ENCODE measurements around the gene FES. TPM values are rescaled to one million over a fixed set of nuclear protein-coding genes. Genes with fewer than 3 reads are reported as not detected.
A peak's percentile ranks its signal among the peaks of the same experiment; 100 is the strongest.

The FES gene
- total and polyA plus RNA-seq, 2 of the 13 experiments (the other 11 are each of a cell fraction or from before 2014, with no cell fraction given): 4.0 to 9.5 TPM

- Histone ChIP-seq H3K27ac (ENCODE audit: extremely low read length, insufficient read depth, low read length) (no peak overlapping the region), H3K4me3 (replicated peaks in 1 of 3; ENCODE audit: insufficient read depth in 1 of 3, low read depth in 2 of 3, low read length in 3 of 3) (no peak overlapping the region), H3K9ac (ENCODE audit: insufficient read depth, low read depth, low read length) (no peak overlapping the region), H3K4me1 (ENCODE audit: insufficient read depth, low read length) (peaks cover 48% of the 10 kb centered on the region), H3K9me3 (ENCODE audit: low read length) (no peaks in the 10 kb centered on the region), H2AFZ (ENCODE audit: low read length) (no peak overlapping the region), H3K36me3 (replicated peaks in 1 of 2; ENCODE audit: control insufficient read depth in 1 of 2, insufficient read depth in 2 of 2, low read length in 2 of 2) (no peaks in the 10 kb centered on the region), H3K79me2 (ENCODE audit: insufficient read depth, low read length) (no peaks in the 10 kb centered on the region), H3K27me3 (ENCODE audit: control insufficient read depth in 1 of 2, insufficient read depth in 2 of 2, low read length in 2 of 2) (peaks cover 2 to 16% of the 10 kb centered on the region in 2 experiments; a peak in 4 of 5 replicates), H3K4me2 (ENCODE audit: low read depth, low read length) (no peak overlapping the region), H4K20me1 (ENCODE audit: insufficient read depth, low read length) (no peaks in the 10 kb centered on the region)
- peak; percentile 8; the same call in 2 of the 3 replicates for ATAC-seq
- in situ Hi-C loops (cut with HindIII; ENCODE audit: extremely low pct_ligation_motif_present, low pct_unique_long_range_greater_than_20kb) (no loop called here), intact Hi-C loops (cut with micrococcal nuclease; ENCODE audit: unreplicated experiment) (no loop called here)
- FAIRE-seq: no peak
- WGBS (ENCODE audit: low lambda C conversion rate): 4% methylated on average over 5 of the region's 9 CpGs
- DNase-seq (ENCODE audit: low spot score): no peak
- BruUV-seq (replicated peaks): no TSS peak
- ChIA-PET POLR2A (no interaction called here), CTCF (ENCODE audit: low intra/inter-chr PET ratio, low total read pairs) (no interaction called here)
- 0 out of 3 replicates have a peak, but pooled peaks have one; percentile 19 for TF ChIP-seq MXI1 (IDR thresholded peaks at IDR 0.05; ENCODE audit: borderline replicate concordance, low read depth, low read length)
- no peak for TF ChIP-seq PRDM10 (CRISPR knock-in tag; IDR thresholded peaks at IDR 0.05; ENCODE audit: low read depth)
- no peak for TF ChIP-seq ZNF589 (CRISPR knock-in tag; conservative IDR thresholded peaks at IDR 0.05)
- no peak for TF ChIP-seq ETV6 (CRISPR knock-in tag; conservative IDR thresholded peaks at IDR 0.05)
- peak; percentile 16 for TF ChIP-seq XRCC5 (optimal IDR thresholded peaks at IDR 0.05; ENCODE audit: low read length)
- peak; percentile 69 for TF ChIP-seq ZMYM2 (CRISPR knock-in tag; IDR thresholded peaks at IDR 0.05)
- TF ChIP-seq CAMTA2 (CRISPR knock-in tag; IDR thresholded peaks at IDR 0.05; ENCODE audit: borderline replicate concordance): no peak
- no peak for TF ChIP-seq PLRG1 (conservative IDR thresholded peaks at IDR 0.05)
- TF ChIP-seq ZNF274 (CRISPR knock-in tag; IDR thresholded peaks at IDR 0.05): no peak
- TF ChIP-seq, protein P1, sequence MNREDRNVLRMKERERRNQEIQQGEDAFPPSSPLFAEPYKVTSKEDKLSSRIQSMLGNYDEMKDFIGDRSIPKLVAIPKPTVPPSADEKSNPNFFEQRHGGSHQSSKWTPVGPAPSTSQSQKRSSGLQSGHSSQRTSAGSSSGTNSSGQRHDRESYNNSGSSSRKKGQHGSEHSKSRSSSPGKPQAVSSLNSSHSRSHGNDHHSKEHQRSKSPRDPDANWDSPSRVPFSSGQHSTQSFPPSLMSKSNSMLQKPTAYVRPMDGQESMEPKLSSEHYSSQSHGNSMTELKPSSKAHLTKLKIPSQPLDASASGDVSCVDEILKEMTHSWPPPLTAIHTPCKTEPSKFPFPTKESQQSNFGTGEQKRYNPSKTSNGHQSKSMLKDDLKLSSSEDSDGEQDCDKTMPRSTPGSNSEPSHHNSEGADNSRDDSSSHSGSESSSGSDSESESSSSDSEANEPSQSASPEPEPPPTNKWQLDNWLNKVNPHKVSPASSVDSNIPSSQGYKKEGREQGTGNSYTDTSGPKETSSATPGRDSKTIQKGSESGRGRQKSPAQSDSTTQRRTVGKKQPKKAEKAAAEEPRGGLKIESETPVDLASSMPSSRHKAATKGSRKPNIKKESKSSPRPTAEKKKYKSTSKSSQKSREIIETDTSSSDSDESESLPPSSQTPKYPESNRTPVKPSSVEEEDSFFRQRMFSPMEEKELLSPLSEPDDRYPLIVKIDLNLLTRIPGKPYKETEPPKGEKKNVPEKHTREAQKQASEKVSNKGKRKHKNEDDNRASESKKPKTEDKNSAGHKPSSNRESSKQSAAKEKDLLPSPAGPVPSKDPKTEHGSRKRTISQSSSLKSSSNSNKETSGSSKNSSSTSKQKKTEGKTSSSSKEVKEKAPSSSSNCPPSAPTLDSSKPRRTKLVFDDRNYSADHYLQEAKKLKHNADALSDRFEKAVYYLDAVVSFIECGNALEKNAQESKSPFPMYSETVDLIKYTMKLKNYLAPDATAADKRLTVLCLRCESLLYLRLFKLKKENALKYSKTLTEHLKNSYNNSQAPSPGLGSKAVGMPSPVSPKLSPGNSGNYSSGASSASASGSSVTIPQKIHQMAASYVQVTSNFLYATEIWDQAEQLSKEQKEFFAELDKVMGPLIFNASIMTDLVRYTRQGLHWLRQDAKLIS (CRISPR knock-in tag; IDR thresholded peaks at IDR 0.05): no peak
- no peak for TF ChIP-seq ZNF24 (IDR thresholded peaks at IDR 0.05)
- TF ChIP-seq SYNCRIP (IDR thresholded peaks at IDR 0.05; ENCODE audit: insufficient read depth, low read depth, low read length): no peak
- no peak for TF ChIP-seq ZNF17 (CRISPR knock-in tag; IDR thresholded peaks at IDR 0.05)
- TF ChIP-seq ZNF816 (CRISPR knock-in tag; IDR thresholded peaks at IDR 0.05; ENCODE audit: borderline replicate concordance): no peak
- TF ChIP-seq ZNF350 (CRISPR knock-in tag; IDR thresholded peaks at IDR 0.05; ENCODE audit: borderline replicate concordance, low read depth): no peak
Observed at GRCh38 chr15:90855139-90855538, 29.2 kb upstream of the FES start.

All from HepG2 (cell line).